Neural progenitor cell (in vitro differentiated cells): Measurements from ENCODE around the gene RAPGEF6. TPM values are rescaled to one million over a fixed set of nuclear protein-coding genes. Genes with fewer than 3 reads are reported as not detected.

Source experiments
- DNase-seq: peaks from one replicate; pipeline ENCODE4 v3.0.0-alpha.2; 2016; ENCODE audit warnings: low spot score
- H2AFZ ChIP-seq: fragments of 200-600 bp; sonication (generic); replicated peaks from 2 replicates; pipeline ENCODE4 v1.6.1; 2016; ENCODE audit warnings: antibody characterized with exemption
- H3F3A ChIP-seq: fragments of 200-600 bp; sonication (generic); 2 replicates; pipeline ENCODE4 v1.6.1; 2016; ENCODE audit warnings: antibody characterized with exemption, low read depth
- H3K27ac ChIP-seq: fragments of 200-600 bp; sonication (generic); 2 replicates; pipeline ENCODE4 v1.5.1; 2016; ENCODE audit warnings: mild to moderate bottlenecking
- H3K27me3 ChIP-seq: fragments of 200-600 bp; sonication (generic); 2 replicates; pipeline ENCODE4 v1.6.1; 2016; ENCODE audit warnings: mild to moderate bottlenecking, moderate library complexity
- H3K36me3 ChIP-seq: fragments of 200-600 bp; sonication (generic); 2 replicates; pipeline ENCODE4 v1.5.1; 2016
- H3K4me1 ChIP-seq: fragments of 200-600 bp; sonication (generic); 2 replicates; pipeline ENCODE4 v1.6.1; 2016; ENCODE audit warnings: mixed run types
- H3K4me2 ChIP-seq: fragments of 200-600 bp; sonication (generic); 2 replicates; pipeline ENCODE4 v1.6.1; 2016
- H3K4me3 ChIP-seq: fragments of 200-600 bp; sonication (generic); 2 replicates; pipeline ENCODE4 v1.5.1; 2016
- H3K79me2 ChIP-seq: fragments of 200-600 bp; sonication (generic); 2 replicates; pipeline ENCODE4 v1.6.1; 2016; ENCODE audit warnings: low read depth
- H3K9ac ChIP-seq: fragments of 200-600 bp; sonication (generic); 2 replicates; pipeline ENCODE4 v1.6.1; 2016
- H3K9me3 ChIP-seq: fragments of 200-600 bp; sonication (generic); 2 replicates; pipeline ENCODE4 v1.5.1; 2016; ENCODE audit warnings: low read depth
- H4K20me1 ChIP-seq: fragments of 200-600 bp; sonication (generic); 2 replicates; pipeline ENCODE4 v1.6.1; 2016; ENCODE audit warnings: low read depth
- H3K27ac Mint-ChIP-seq: 3 replicates; pipeline ENCODE4 v1.8.0; 2021; ENCODE audit warnings: mixed read lengths
- H3K27me3 Mint-ChIP-seq: 2 replicates; pipeline ENCODE4 v1.8.0; 2022; ENCODE audit warnings: low read depth, mild to moderate bottlenecking, inconsistent platforms, moderate library complexity, mixed read lengths; ENCODE audit not compliant: insufficient read depth
- H3K36me3 Mint-ChIP-seq: 3 replicates; pipeline ENCODE4 v1.8.0; 2021; ENCODE audit warnings: mixed read lengths
- H3K4me1 Mint-ChIP-seq: 3 replicates; pipeline ENCODE4 v1.8.0; 2021; ENCODE audit warnings: mixed read lengths
- H3K4me3 Mint-ChIP-seq: 3 replicates; pipeline ENCODE4 v1.8.0; 2021; ENCODE audit warnings: mild to moderate bottlenecking, moderate library complexity, mixed read lengths
- H3K9me3 Mint-ChIP-seq: 3 replicates; pipeline ENCODE4 v1.8.0; 2020; ENCODE audit warnings: mixed read lengths
- CTCF ChIP-seq: fragments of 200-600 bp; sonication (generic); IDR thresholded peaks from 2 replicates; pipeline ENCODE4 v1.5.1; 2017; ENCODE audit warnings: antibody characterized with exemption, mild to moderate bottlenecking
- EZH2 ChIP-seq: fragments of 200-600 bp; sonication (generic); IDR thresholded peaks from 2 replicates; pipeline ENCODE4 v1.6.1; 2017; ENCODE audit warnings: antibody characterized with exemption, mild to moderate bottlenecking, moderate library complexity
- EZH2phosphoT487 ChIP-seq: fragments of 200-600 bp; sonication (generic); IDR thresholded peaks from 2 replicates; pipeline ENCODE4 v1.6.1; 2017; ENCODE audit warnings: antibody characterized with exemption
- total RNA-seq: library from RNA; depleted of rRNA; stranded (reverse); fragments of >200 nt; gene quantifications from 2 replicates; pipeline ENCODE4 v1.2.3, GENCODE V29; 2015; ENCODE audit warnings: low replicate concordance

The RAPGEF6 gene
- total RNA-seq, 1 donor from 2014 or later: 18.1 TPM

GRCh38 chr5:131664929-131665328 is 29.9 kb upstream of the RAPGEF6 start:
- no peak overlapping the region for H3K4me3 Mint-ChIP-seq
- Histone ChIP-seq H2AFZ (no peak overlapping the region), H3K4me2 (no peak overlapping the region), H3K27ac (no peak overlapping the region), H3K36me3 (peaks cover 2% of the 10 kb centered on the region), H3K27me3 (no peaks in the 10 kb centered on the region), H3F3A (no peaks in the 10 kb centered on the region), H3K79me2 (no peaks in the 10 kb centered on the region), H3K4me3 (no peak overlapping the region), H4K20me1 (no peaks in the 10 kb centered on the region), H3K9me3 (no peaks in the 10 kb centered on the region), H3K9ac (no peak overlapping the region), H3K4me1 (no peaks in the 10 kb centered on the region)
- TF ChIP-seq CTCF: no peak
- no peak for TF ChIP-seq EZH2
- TF ChIP-seq EZH2phosphoT487: no peak
- H3K9me3 Mint-ChIP-seq: no peaks in the 10 kb centered on the region
- peaks cover 21% of the 10 kb centered on the region for H3K36me3 Mint-ChIP-seq
- no peaks in the 10 kb centered on the region for H3K27me3 Mint-ChIP-seq
- no peak overlapping the region for H3K27ac Mint-ChIP-seq
- DNase-seq: no peak
- H3K4me1 Mint-ChIP-seq: no peaks in the 10 kb centered on the region

DNA sequence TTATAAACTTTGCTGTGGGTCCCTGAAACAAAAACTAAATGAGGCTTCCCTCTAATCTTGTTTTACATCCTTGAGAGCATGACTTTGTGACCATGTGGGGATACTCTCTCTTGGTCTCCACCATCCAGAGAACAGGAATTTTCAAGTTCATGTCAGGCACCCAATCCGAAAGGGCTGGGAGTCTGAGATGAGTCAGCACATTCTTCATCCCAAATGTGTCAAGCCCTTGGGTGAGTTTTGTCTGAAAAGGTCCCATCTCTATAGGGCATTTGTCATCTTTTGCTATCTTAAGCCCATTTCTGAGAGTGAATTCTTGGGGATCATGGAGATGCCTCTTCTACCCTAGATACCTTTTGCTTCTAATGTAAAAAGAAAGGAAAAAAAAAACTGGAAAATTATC is 26.9 kb upstream of the RAPGEF6 start:
- Histone ChIP-seq H3K36me3 (no peaks in the 10 kb centered on the region), H3K9ac (no peak overlapping the region), H4K20me1 (no peaks in the 10 kb centered on the region), H3K4me1 (no peaks in the 10 kb centered on the region), H3K9me3 (no peaks in the 10 kb centered on the region), H3K27me3 (no peaks in the 10 kb centered on the region), H3K79me2 (no peaks in the 10 kb centered on the region), H3K4me2 (no peak overlapping the region), H3K4me3 (no peak overlapping the region), H3F3A (no peaks in the 10 kb centered on the region), H3K27ac (no peak overlapping the region), H2AFZ (no peak overlapping the region)
- Mint-ChIP-seq H3K27me3 (no peaks in the 10 kb centered on the region), H3K27ac (no peak overlapping the region), H3K36me3 (peaks cover 27% of the 10 kb centered on the region), H3K4me1 (no peaks in the 10 kb centered on the region), H3K4me3 (no peak overlapping the region), H3K9me3 (no peaks in the 10 kb centered on the region)
- DNase-seq: no peak
- no peak for TF ChIP-seq EZH2
- no peak for TF ChIP-seq CTCF
- no peak for TF ChIP-seq EZH2phosphoT487

DNA sequence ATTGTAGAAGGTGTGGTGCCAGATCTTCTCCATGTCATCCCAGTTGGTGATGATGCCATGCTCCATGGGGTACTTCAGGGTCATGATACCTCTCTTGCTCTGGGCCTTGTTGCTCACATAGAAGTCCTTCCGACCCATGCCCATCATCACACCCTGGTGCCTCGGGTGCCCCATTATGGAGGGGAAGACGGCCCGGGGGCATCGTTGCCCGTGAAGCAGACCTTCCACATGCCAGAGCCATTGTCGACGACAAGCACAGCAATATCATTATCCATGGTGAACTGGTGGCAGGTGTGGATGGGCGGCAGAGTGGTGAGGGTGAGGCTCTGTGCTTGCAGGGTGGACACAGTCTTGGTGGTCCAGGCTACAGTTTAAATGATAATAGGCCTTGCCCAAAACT is 24.8 kb upstream of the RAPGEF6 start:
- Histone ChIP-seq H3F3A (no peaks in the 10 kb centered on the region), H3K9ac (no peak overlapping the region), H3K79me2 (no peaks in the 10 kb centered on the region), H3K27ac (no peak overlapping the region), H3K27me3 (no peaks in the 10 kb centered on the region), H3K36me3 (no peaks in the 10 kb centered on the region), H3K4me2 (no peak overlapping the region), H3K4me1 (no peaks in the 10 kb centered on the region), H2AFZ (no peak overlapping the region), H3K9me3 (no peaks in the 10 kb centered on the region), H3K4me3 (no peak overlapping the region), H4K20me1 (no peaks in the 10 kb centered on the region)
- no peak overlapping the region for H3K4me3 Mint-ChIP-seq
- DNase-seq: no peak
- no peak overlapping the region for H3K27ac Mint-ChIP-seq
- no peaks in the 10 kb centered on the region for H3K9me3 Mint-ChIP-seq
- H3K36me3 Mint-ChIP-seq: peaks cover 30% of the 10 kb centered on the region
- TF ChIP-seq CTCF (no peak), EZH2phosphoT487 (no peak), EZH2 (no peak)
- no peaks in the 10 kb centered on the region for H3K27me3 Mint-ChIP-seq
- H3K4me1 Mint-ChIP-seq: no peaks in the 10 kb centered on the region

- Histone ChIP-seq H3F3A (no peaks in the 10 kb centered on the region), H3K9ac (no peak overlapping the region), H4K20me1 (no peaks in the 10 kb centered on the region), H2AFZ (no peak overlapping the region), H3K79me2 (no peaks in the 10 kb centered on the region), H3K4me1 (no peaks in the 10 kb centered on the region), H3K27me3 (no peaks in the 10 kb centered on the region), H3K4me3 (no peak overlapping the region), H3K27ac (no peak overlapping the region), H3K4me2 (no peak overlapping the region), H3K9me3 (no peaks in the 10 kb centered on the region), H3K36me3 (no peaks in the 10 kb centered on the region)
- Mint-ChIP-seq H3K9me3 (no peaks in the 10 kb centered on the region), H3K4me1 (no peaks in the 10 kb centered on the region), H3K36me3 (peaks cover 30% of the 10 kb centered on the region), H3K27me3 (no peaks in the 10 kb centered on the region), H3K4me3 (no peak overlapping the region), H3K27ac (no peak overlapping the region)
- TF ChIP-seq CTCF (no peak), EZH2 (no peak), EZH2phosphoT487 (no peak)
- DNase-seq: no peak
These were observed 24.3 kb upstream of the RAPGEF6 start for GRCh38 chr5:131659290-131659689.
